Effector CD4-positive, alpha-beta T cell (primary cell): ENCODE data around the gene RAB11FIP3.

Source experiments
- DNase-seq: peaks from one replicate; pipeline ENCODE4 v3.0.0-alpha.2; 2020

Gene RAB11FIP3

DNA sequence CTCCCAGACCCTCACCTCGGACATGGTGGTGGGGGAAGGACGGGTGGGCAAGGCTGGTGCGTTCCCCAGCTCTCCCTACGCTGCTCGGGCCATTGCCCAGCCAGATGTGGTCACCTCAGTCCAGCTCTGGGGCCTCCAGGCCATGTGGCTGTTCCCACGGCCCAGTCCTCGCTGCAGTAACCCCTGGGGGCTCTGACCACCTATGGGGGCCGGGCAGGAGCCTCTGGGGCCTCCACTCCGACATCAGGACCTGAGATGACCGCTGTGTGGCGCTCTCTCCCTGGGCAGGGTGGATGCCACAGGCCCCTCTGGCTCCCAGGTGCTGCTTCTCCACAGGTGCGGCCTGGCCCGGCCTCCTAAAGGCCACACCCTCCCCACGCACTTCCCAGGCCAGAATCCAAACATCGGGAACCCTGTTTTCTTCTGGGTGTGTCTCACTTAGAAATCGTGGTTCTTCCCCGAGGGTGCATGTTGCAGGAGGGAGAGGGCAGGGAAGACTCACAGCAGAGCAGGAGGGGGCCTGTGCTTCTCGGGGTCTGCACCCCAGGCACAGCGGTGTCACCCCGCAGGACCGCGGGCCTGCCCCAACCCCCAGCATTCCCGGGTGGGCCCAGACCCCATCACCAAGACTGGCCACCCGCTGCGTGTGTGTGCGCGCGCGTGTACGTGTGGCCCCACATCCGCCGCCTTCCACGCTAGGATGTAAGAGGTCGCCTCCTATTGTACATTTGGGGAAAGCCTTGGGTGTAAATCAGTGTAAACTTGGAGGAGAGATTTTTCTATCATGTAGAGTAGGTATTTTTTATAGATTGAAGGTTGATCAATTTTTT lies 96.1 kb downstream of the RAB11FIP3 start:
- no peak for DNase-seq

DNA sequence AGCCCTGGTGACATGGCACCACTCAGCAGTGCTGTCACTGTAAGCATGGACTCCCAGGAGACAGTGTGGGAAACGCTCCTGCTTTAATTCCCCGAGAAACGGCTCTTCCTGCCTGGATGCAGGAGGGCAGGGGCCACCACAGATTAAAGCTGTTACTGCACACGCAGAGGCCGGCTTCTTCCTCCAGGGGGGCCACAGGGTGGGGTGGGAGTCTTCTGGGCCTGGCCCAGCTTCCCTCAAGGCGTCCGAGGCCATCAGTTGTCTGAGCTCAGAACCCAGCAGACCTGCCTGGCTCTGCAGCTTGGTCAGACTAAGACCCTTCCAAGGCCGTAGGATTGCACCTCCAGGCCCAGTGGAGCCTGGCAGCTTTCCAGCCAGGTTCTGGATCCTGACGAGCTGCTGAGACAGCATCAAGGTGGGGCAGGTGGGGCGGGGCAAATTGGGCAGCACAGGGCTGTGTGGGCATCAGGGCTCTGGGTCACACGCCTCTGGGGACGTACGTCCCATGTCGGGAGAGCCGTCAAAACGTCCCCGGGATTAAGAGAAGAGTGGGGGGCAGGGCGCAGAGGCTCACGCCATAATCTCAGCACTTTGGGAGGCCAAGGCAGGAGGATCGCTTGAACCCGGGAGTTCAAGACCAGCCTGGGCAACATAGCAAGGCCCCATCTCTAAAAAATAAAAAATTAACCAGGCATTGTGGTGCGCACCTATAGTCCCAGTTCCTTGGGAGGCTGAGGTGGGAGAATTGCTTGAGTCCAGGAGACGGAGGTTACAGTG lies 97.1 kb downstream of the RAB11FIP3 start:
- no peak for DNase-seq

DNA sequence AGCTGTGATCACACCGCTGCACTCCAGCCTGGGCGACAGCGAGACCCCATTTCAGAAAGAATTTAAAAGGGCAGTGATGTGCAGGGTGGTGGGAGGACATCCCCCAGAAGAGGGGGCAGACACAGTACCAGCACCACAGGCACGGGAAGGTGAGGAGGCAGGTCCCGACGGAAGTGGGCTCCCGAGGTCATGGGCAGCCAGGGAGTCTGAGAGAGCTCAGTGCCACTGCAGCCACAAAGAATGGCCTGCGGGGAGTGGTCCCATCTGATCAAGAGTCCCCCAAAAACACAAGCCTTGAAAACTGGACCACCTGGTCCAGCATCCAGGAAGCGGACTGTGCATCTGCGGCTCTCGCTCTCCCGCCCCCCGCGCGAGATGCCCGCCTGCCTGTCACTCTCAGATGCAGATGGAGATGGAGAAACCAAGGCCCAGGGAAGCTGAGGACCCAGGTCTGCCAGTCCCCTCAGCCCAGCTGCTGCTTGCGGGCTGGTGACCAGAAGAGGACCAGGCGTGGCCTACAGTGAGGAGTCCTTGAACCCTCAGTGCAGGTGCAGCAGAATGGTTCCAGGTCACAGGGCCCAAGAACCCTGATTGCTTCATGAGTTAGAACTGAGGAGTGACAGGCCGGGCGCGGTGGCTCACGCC lies 97.8 kb downstream of the RAB11FIP3 start:
- no peak for DNase-seq

DNA sequence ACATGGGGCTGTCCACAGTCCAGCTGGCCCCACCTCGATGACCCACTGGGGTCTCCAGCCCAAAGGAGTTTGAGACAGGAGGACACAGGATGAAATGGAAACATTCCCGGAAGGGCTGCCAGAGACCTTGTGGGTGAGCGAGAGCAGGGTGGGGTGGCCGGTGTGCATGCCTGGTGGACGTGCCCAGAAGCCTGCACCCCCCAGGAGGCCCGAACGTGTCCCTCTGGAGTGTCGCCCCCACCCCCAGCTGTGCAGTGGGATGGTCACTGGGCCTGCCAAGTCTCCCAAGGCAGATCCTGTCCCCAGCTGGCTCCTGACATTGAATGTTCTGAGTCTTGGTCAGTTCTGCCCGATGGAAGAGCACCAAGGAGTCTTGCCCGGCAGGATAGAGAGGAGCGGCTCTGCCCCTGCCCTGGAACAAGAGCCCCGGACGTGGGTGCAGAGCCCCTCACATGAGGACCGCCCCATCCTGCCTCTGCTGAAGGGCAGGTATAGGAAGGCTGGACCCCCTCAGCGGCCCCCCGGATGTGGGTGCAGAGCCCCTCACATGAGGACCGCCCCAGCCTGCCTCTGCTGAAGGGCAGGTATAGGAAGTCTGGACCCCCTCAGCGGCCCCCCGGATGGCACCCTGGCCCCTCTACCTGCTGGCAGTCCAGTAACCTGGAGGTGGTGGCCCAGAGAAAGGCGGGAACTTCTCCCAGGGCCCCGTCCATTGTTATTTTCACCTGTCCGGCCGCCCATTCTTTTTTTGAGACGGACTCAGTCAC lies 99.0 kb downstream of the RAB11FIP3 start:
- no peak for DNase-seq

DNA sequence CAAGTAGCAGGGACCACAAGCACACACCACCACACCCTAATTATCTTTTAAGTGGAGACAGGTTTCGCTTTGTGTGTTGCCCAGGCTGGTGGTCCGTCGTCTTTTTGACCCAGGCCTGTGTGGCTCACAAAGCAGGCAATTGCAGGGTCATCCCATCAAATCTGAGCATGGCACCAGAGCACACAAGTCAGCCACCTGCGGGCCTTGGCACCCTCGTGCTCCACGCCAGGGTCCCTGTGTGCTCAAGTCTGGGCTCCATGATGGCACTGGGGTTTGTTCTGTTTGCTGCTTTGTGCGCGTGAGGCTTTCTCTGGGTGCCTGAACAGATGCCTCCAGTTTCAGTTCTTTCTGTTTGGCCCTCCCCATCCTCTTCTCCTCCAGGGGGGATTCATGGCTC lies 99.7 kb downstream of the RAB11FIP3 start:
- DNase-seq, result no peak

DNA sequence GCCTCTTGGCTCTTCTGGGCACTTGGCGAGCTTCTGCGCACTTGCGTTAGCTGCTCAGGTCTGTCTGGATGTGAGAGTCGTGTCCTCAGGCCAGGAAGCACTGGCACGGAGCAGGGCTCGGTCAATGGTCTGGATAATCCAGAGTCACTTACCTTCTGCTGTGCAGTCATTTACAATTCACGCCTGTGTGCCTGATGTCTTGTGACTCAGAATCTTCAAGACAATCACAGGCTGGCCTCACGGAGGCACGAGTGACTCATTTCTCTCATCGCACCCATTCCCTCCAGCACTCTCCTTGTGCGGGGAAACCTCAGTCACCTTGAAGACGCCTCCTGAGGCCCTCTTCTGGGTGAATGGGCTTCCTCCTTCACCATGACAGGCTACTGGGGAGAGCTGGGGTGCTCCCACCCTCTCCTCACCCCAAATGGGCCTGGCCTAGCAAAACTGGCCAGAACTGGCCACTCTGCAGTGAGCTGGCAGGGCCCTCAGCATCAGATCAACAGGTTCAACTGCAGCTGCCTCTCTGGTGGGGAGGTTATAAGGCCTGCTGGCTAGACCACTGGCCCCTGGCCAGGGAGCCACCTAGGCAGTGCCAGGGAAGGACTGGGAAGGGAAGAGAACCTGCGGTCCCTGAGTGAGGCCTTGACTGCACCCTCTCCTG lies 100.2 kb downstream of the RAB11FIP3 start:
- DNase-seq, result peak; percentile 17

DNA sequence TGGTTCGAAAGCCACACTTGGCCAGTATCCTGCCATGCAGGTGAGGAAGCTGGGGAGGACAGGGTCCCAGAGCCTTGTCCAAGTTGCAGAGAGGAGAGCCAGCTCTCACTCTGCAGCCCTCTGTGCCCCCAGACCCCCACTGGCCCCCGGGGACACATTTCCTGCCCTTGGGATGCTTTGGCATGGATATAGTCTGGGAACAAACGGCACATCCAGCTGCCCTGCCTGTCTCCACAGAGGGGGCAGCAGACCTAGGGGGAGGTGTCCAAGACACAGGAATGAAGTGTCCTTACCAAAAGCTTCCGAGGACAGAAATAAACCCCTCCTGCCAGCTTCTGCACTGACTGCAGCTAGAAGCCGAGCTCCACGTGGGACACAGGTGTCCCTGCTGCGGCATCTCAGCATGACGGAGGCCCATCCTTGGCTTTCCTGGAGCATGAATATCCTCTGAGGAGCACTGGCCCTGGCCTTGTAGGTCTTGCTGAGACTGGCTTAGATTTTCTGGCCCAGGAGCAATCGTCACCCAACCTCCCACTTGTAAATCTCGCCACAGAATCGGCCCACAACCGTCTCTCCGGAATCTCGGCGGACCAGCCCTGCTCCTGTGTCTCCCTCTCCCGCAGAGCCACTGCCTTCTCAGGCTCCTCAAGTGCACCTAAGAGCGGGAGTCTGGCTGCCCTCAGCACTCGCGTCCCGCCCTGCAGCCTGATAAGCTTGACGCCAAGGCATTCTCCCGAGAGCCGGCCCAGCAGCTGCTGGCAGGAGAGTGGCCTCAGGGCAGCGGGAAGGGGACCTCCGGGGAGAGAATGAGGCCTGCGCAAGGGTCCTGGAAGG lies 100.9 kb downstream of the RAB11FIP3 start:
- DNase-seq, result no peak

DNA sequence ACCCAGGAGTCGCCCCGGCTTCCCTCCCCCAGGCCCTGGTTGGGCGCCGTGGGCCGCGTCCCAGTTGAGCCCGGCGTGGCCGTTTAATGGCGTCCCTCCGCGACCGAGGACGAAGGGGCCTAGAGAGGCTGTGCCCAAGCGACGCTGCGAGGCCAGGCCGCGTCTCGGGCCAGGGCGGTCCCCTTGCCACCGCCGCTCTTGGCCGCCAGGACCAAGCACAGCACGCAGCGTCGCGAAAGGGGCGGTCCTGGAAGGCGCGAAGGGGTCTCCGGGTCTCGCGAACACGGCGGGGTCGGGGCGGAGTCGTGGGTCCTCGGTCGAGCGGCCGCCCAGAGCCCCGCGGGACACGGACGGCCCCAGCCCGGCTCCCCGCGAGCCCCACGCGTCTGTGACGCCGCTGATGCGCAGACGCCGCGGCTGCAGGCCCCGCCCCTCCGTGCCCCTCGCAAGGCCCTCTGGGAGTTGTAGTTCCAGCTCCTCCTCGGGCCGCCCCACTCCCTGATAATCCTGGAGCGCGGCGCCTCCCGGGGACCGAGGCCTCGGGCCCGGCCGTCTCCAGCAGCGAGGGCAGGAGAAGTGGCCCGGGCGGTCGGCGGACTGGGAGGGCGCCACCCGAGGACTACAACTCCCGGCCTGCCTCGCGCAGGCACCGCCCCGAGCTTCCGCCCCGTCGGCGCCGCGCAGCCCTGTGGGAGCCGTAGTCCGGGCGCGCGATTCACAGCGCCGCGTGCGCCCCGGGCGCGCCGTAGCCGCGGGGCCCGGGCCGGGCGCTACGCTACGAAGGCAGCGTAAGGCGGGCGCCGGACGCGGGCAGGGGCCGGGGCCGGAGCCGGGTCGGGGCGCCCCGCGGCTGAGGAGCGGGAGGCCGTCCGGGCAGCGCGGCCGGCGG lies 101.8 kb downstream of the RAB11FIP3 start, which contains the start of gene CAPN15:
CAPN15 (plus strand) TSS at position 698 of the 889 bp plus-strand sequence. CDS start 19,127 bp downstream, outside the sequence.
- DNase-seq, result peak; percentile 78

DNA sequence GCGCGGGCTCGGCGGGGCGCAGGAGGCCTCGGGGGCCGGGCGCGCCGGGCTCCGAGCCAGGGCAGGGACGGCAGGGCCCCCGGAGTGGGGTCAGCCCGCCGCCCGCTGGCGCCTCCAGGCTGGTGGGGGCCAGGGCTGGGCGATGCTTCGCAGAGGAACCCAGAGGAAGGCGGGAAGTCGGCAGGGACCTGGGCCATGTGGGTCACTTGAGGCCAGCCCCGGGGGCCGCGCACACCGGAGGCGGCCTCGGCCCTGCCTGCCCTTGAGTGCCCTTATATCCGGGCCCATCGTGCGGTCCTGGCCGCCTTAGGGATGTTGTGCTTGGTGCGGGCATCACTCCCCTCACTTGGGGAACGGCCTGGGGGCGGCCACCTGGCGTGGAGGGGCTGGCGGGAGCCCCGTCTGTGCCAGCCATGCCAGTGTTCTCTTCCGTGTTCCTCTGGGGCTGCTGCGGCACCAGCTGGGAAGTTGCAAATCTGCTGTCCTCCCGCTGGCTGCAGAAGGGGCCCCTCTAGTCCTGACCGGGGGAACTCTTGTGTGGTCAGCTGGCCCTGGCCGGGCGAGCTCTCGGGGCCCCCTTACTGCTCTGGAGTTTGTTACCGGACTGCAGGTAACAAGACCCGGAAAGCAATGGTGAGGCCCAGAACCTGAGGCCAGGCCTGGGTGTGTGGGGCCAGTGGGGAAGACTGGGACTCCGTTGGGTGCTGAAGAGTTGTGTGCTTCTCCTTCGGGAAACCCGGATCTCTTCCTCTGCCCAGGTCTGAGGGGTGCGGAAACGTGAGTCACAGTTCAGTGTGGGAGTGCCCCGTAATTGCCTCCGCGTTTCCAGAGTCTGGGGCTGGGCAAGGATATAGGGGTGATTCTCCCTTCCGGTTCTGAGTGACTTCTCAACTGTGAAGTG lies 102.9 kb downstream of the RAB11FIP3 start:
- no peak for DNase-seq

DNA sequence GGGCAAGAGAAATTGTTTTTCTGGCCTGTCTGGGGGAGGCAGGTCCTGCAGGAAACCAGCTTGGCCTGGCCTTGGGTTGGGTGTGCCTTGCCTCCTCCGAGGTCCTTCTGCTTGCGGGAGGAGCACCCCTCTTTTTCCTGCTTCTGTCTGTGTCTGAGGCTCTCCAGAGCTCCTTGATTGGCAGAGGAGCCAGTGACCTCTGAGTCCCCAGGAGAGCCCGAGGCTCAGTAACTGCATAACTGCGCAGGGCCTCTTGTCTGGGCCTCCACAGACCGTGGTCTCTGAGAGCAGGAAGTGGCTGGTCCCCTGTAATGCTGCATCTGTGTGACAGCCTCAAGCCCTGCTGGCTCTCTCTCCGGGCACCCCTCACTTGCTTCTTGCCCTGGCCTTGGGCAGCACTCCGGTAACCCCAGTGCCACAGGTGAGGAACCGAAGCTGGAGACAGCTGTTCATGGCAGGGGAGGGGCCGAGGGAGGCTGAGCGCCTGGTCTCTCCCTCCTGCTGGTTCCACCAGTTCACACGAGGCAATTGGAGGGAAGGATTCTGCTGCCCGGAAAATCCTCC lies 103.6 kb downstream of the RAB11FIP3 start:
- no peak for DNase-seq

DNA sequence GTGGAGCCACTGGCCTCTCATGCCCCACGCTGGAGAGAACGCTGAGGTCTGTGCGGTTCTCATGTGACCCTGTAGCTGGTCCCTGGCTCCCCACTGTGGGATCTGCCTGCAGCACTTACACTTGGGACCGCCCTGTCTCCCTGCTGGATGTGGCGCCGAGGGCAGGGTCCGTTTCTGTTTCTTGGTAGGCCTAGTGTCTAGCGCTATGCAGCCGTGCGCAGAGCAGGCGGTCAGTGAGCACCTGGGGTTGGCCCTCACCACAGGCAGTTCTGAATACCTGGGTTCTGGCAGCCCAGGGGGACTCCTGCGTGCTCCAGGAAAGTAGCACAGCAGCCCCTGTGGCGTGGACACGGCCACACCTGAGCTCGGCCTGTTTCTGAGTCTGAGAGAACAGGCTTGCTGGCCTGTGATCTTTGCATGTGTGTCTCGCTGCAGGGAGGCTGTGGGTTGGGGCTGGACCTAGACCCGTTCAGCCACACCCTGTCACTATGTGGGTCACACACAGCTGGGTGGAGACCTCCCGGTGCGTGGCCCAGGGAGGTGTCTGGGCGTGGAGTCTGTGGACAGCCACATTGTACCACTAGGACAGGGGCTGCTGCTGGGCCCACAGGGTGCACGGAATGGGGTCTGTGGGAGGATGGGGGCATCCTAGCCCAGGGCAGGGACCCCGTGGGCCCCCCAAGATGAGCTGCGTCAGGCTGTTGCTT lies 104.8 kb downstream of the RAB11FIP3 start:
- no peak for DNase-seq

DNA sequence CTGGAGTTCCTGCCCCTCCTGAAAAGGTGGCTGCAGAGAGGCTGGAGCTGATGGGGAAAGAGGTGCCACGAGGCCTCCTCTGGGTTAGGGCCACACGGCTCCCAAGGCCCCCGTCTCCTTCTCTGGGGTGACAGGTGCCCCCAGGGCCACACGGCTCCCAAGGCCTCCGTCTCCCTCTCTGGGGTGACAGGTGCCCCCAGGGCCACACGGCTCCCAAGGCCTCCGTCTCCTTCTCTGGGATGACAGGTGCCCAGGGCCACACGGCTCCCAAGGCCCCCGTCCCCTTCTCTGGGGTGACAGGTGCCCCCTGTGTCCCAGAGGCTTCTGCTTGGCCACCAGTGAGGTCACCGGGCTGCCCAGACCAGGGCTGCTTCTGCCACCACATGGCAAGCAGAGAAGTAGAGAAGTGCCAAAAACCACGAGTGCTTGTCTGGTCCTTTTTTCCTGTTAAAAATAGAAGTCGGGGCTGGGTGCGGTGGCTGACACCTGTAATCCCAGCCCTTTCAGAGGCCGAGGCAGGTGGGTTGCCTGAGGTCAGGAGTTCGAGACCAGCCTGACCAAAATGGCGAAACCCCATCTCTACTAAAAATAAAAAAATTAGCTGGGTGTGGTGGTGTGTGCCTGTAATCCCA lies 106.2 kb downstream of the RAB11FIP3 start:
- DNase-seq, result no peak

DNA sequence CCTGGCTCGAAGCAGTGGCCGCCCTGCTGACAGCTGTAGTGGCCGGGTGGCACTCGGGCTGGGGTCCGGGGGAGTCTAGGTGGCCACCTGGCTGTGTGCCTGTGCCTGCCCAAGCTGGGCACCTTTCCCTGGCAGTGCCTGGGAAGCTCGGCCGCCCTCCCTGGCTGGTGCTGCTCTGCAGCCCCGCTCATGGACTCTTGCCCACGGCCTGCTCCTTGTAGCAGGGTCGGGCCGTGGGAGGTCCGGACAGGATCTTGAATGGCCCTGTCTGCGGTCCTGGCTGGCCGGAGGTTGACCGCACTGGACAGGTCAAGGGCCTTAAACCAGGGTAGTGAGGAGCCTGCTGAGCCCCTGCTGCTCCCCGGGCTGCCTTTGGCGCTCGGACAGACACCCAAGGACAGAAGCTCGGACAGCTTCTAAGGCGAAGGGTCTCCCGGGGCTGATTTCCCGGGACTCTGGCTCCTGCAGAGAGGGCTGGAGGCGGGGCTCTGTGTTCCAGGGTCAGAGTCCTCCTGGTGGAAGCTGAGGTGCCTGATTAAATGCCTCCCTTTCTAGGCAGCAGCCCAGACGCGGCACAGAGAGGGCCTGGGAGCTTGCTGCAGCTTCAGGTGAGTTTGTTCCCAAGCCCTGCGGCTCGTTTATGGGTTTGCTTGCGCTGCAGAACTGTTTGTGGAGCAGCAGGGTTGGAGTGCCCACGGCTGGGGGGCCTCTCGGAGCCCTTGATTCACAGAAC lies 108.1 kb downstream of the RAB11FIP3 start:
- DNase-seq, result no peak

DNA sequence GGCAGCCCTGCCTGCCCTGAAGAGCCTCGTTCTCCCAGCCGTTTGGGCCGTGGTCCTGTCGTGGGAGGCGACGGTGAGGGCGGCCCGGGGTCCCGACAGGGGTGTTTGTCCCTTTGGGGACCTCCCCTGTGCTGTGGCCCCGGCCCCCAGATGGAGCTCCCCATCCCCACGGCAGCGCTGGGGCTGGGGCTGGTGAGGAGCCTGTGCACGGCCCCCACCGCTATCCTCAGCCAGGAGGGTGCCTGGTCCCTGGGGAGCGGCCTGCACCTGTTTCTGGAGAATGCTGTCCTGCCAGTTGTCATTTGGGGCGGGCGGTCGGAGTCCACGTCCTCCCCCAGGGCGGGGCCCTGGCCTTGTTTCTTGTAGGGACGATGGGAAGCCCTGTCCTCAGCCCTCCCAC lies 108.7 kb downstream of the RAB11FIP3 start:
- no peak for DNase-seq

DNA sequence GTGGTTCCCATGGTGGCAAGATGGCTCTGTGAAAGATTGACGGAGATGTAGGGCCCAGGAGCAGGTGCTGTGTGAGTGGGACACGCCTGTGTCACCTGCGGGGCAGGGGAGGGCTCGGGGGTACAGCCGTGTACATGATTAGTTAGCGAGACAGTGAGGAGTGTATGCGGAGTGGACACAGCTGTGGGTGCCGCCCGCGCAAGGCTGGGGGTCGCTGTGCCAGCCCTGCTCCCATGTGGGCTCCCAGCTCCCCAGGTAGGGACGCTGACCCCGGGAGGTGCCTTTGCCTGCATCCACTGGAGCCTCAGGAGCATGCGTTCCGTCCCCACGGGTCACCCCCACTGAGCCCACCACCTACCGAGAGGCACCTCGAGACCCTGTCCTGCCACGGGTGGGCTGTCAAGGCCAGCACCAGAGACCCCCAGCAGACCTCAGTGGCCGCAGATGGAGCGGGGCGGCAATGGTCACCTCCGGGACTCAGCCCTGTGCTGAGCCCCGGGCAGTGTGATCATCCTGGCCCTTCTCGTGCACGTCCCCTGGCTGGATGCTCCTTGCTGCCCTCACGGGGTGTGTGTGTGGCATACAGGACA lies 109.5 kb downstream of the RAB11FIP3 start:
- DNase-seq, result no peak
